IPS-18a (cell line): ENCODE measurements around the gene PLXNA2.

Experiments used
- H3K27ac ChIP-seq: one replicate; pipeline ENCODE4 v1.5.1; 2013; ENCODE audit warnings: low read length
- H3K27me3 ChIP-seq: one replicate; pipeline ENCODE4 v1.6.1; 2013; ENCODE audit warnings: mild to moderate bottlenecking, low read length; ENCODE audit not compliant: control insufficient read depth, insufficient read depth
- H3K36me3 ChIP-seq: one replicate; pipeline ENCODE4 v1.6.1; 2013; ENCODE audit warnings: low read depth, low read length; ENCODE audit not compliant: control insufficient read depth
- H3K4me1 ChIP-seq: one replicate; pipeline ENCODE4 v1.6.1; 2013; ENCODE audit warnings: low read depth, low read length; ENCODE audit not compliant: control insufficient read depth
- H3K4me3 ChIP-seq: one replicate; pipeline ENCODE4 v1.5.1; 2013; ENCODE audit warnings: low read length
- H3K9ac ChIP-seq: one replicate; pipeline ENCODE4 v1.6.1; 2013; ENCODE audit warnings: mild to moderate bottlenecking, low read length, moderate library complexity
- H3K9me3 ChIP-seq: one replicate; pipeline ENCODE4 v1.6.1; 2013; ENCODE audit warnings: low read depth, low read length; ENCODE audit not compliant: control insufficient read depth

The PLXNA2 gene

GRCh38 chr1:208181364-208181763 lies 62.8 kb downstream of the PLXNA2 start:
- Histone ChIP-seq H3K27ac (no peak overlapping the region), H3K4me3 (no peak overlapping the region), H3K9ac (no peak overlapping the region), H3K36me3 (no peaks in the 10 kb centered on the region), H3K4me1 (peaks cover 37% of the 10 kb centered on the region), H3K9me3 (no peaks in the 10 kb centered on the region), H3K27me3 (no peaks in the 10 kb centered on the region)

GRCh38 chr1:208180421-208180820 lies 63.8 kb downstream of the PLXNA2 start:
- no peak overlapping the region for H3K4me3 ChIP-seq
- H3K27me3 ChIP-seq = no peaks in the 10 kb centered on the region
- H3K27ac ChIP-seq = no peak overlapping the region
- no peak overlapping the region for H3K9ac ChIP-seq
- peaks cover 37% of the 10 kb centered on the region for H3K4me1 ChIP-seq
- no peaks in the 10 kb centered on the region for H3K36me3 ChIP-seq
- H3K9me3 ChIP-seq = no peaks in the 10 kb centered on the region

GRCh38 chr1:208179961-208180409 lies 64.2 kb downstream of the PLXNA2 start:
- H3K36me3 ChIP-seq = no peaks in the 10 kb centered on the region
- no peak overlapping the region for H3K4me3 ChIP-seq
- no peaks in the 10 kb centered on the region for H3K27me3 ChIP-seq
- H3K27ac ChIP-seq = no peak overlapping the region
- no peaks in the 10 kb centered on the region for H3K9me3 ChIP-seq
- H3K4me1 ChIP-seq = peaks cover 37% of the 10 kb centered on the region
- no peak overlapping the region for H3K9ac ChIP-seq

GRCh38 chr1:208179263-208179816 lies 64.8 kb downstream of the PLXNA2 start:
- Histone ChIP-seq H3K27me3 (no peaks in the 10 kb centered on the region), H3K9me3 (no peaks in the 10 kb centered on the region), H3K9ac (no peak overlapping the region), H3K27ac (no peak overlapping the region), H3K4me1 (peaks cover 37% of the 10 kb centered on the region), H3K4me3 (no peak overlapping the region), H3K36me3 (no peaks in the 10 kb centered on the region)

GRCh38 chr1:208178091-208178529 lies 66.1 kb downstream of the PLXNA2 start:
- no peak overlapping the region for H3K9ac ChIP-seq
- no peak overlapping the region for H3K4me3 ChIP-seq
- peaks cover 37% of the 10 kb centered on the region for H3K4me1 ChIP-seq
- no peaks in the 10 kb centered on the region for H3K36me3 ChIP-seq
- H3K9me3 ChIP-seq = no peaks in the 10 kb centered on the region
- no peaks in the 10 kb centered on the region for H3K27me3 ChIP-seq
- H3K27ac ChIP-seq = no peak overlapping the region

GRCh38 chr1:208177656-208178055 lies 66.5 kb downstream of the PLXNA2 start:
- H3K9me3 ChIP-seq = no peaks in the 10 kb centered on the region
- no peak overlapping the region for H3K4me3 ChIP-seq
- no peaks in the 10 kb centered on the region for H3K27me3 ChIP-seq
- no peak overlapping the region for H3K27ac ChIP-seq
- H3K4me1 ChIP-seq = peaks cover 38% of the 10 kb centered on the region
- H3K9ac ChIP-seq = no peak overlapping the region
- H3K36me3 ChIP-seq = no peaks in the 10 kb centered on the region

- no peak overlapping the region for H3K27ac ChIP-seq
- no peak overlapping the region for H3K4me3 ChIP-seq
These were observed 67.5 kb downstream of the PLXNA2 start for GRCh38 chr1:208176649-208177048.

GRCh38 chr1:208175508-208175895 lies 68.7 kb downstream of the PLXNA2 start:
- Histone ChIP-seq H3K36me3 (no peaks in the 10 kb centered on the region), H3K4me3 (no peak overlapping the region), H3K9me3 (no peaks in the 10 kb centered on the region), H3K4me1 (peaks cover 33% of the 10 kb centered on the region), H3K27ac (no peak overlapping the region), H3K9ac (no peak overlapping the region), H3K27me3 (no peaks in the 10 kb centered on the region)

More at GRCh38 chr1:208176649-208177048, 67.5 kb downstream of the PLXNA2 start:
- Histone ChIP-seq H3K9me3 (no peaks in the 10 kb centered on the region), H3K9ac (no peak overlapping the region), H3K36me3 (no peaks in the 10 kb centered on the region), H3K27me3 (no peaks in the 10 kb centered on the region), H3K4me1 (peaks cover 40% of the 10 kb centered on the region)

- Histone ChIP-seq H3K36me3 (no peaks in the 10 kb centered on the region), H3K4me3 (no peak overlapping the region), H3K9ac (no peak overlapping the region), H3K4me1 (peaks cover 33% of the 10 kb centered on the region), H3K27ac (no peak overlapping the region), H3K9me3 (no peaks in the 10 kb centered on the region), H3K27me3 (no peaks in the 10 kb centered on the region)
These were observed 69.3 kb downstream of the PLXNA2 start for GRCh38 chr1:208174731-208175507.

- Histone ChIP-seq H3K27ac (no peak overlapping the region), H3K4me3 (no peak overlapping the region), H3K9ac (no peak overlapping the region), H3K27me3 (no peaks in the 10 kb centered on the region), H3K9me3 (no peaks in the 10 kb centered on the region), H3K4me1 (peaks cover 27% of the 10 kb centered on the region), H3K36me3 (no peaks in the 10 kb centered on the region)
These were observed 70.0 kb downstream of the PLXNA2 start for GRCh38 chr1:208174200-208174599.

GRCh38 chr1:208173749-208174148 lies 70.4 kb downstream of the PLXNA2 start:
- H3K9me3 ChIP-seq = no peaks in the 10 kb centered on the region
- no peaks in the 10 kb centered on the region for H3K36me3 ChIP-seq
- no peak overlapping the region for H3K27ac ChIP-seq
- H3K4me1 ChIP-seq = peaks cover 23% of the 10 kb centered on the region
- H3K4me3 ChIP-seq = no peak overlapping the region
- no peaks in the 10 kb centered on the region for H3K27me3 ChIP-seq
- H3K9ac ChIP-seq = no peak overlapping the region
